ENCODE results near the gene IL17D. TPM values are rescaled to one million over a fixed set of nuclear protein-coding genes. Genes with fewer than 3 reads are reported as not detected.
"Not testable (repeated sequence)": the region's sequence is repeated elsewhere in the genome, so short reads cannot be mapped to it uniquely, and the experiment has no call there.

The IL17D gene
- total and polyA plus RNA-seq, 2 donors from 2014 or later, result 0.44 TPM; not detected in 1

GRCh38 chr13:20671789-20672188 is 31.7 kb upstream of the IL17D start:
- Histone ChIP-seq H3K4me1 (ENCODE audit: control insufficient read depth in 2 of 3, insufficient read depth in 2 of 3, low read depth in 1 of 3, low read length in 3 of 3) (no peaks in the 10 kb centered on the region), H3K9ac (ENCODE audit: low read length in 3 of 3) (no peak overlapping the region), H3K36me3 (ENCODE audit: control insufficient read depth in 2 of 3, insufficient read depth in 3 of 3, low read length in 3 of 3) (peaks cover 0 to 14% (median 5%) of the 10 kb centered on the region in 3 donors), H3K9me3 (ENCODE audit: control insufficient read depth in 2 of 3, insufficient read depth in 1 of 3, low read length in 3 of 3) (no peaks in the 10 kb centered on the region), H3K27me3 (ENCODE audit: control insufficient read depth, insufficient read depth, low read length) (no peaks in the 10 kb centered on the region), H3K4me3 (ENCODE audit: low read length in 3 of 3) (no peak overlapping the region), H3K27ac (ENCODE audit: low read depth in 2 of 2, low read length in 2 of 2) (no peak overlapping the region)
- FAIRE-seq, result no peak
- intact Hi-C loops (cut with DNase I), result no loop called here
- DNase-seq, result peak in 1 of 5 donors; percentile 2
- TF ChIP-seq CTCF (IDR thresholded peaks at IDR 0.05; ENCODE audit: borderline replicate concordance, extremely low read depth, insufficient read depth), result no peak

- FAIRE-seq, result no peak
Observed at GRCh38 chr13:20672772-20673171, 30.7 kb upstream of the IL17D start.

GRCh38 chr13:20673715-20674114 is 29.8 kb upstream of the IL17D start:
- no peak overlapping the region for H3K27ac ChIP-seq (ENCODE audit: low read depth in 2 of 2, low read length in 2 of 2)
- H3K27me3 ChIP-seq (ENCODE audit: control insufficient read depth, insufficient read depth, low read length), result no peaks in the 10 kb centered on the region
- intact Hi-C loops (cut with DNase I), result no loop called here
- no peak overlapping the region for H3K9ac ChIP-seq (ENCODE audit: low read length in 3 of 3)
- DNase-seq (no peak), FAIRE-seq (no peak)
- no peaks in the 10 kb centered on the region for H3K4me1 ChIP-seq (ENCODE audit: control insufficient read depth in 2 of 3, insufficient read depth in 2 of 3, low read depth in 1 of 3, low read length in 3 of 3)
- no peak overlapping the region for H3K4me3 ChIP-seq (ENCODE audit: low read length in 3 of 3)
- peaks cover 0 to 14% (median 5%) of the 10 kb centered on the region in 3 donors for H3K36me3 ChIP-seq (ENCODE audit: control insufficient read depth in 2 of 3, insufficient read depth in 3 of 3, low read length in 3 of 3)
- no peak for TF ChIP-seq CTCF (IDR thresholded peaks at IDR 0.05; ENCODE audit: borderline replicate concordance, extremely low read depth, insufficient read depth)
- no peaks in the 10 kb centered on the region for H3K9me3 ChIP-seq (ENCODE audit: control insufficient read depth in 2 of 3, insufficient read depth in 1 of 3, low read length in 3 of 3)

More at GRCh38 chr13:20672772-20673171, 30.7 kb upstream of the IL17D start:
- Histone ChIP-seq H3K27ac (ENCODE audit: low read depth in 2 of 2, low read length in 2 of 2) (no peak overlapping the region), H3K9me3 (ENCODE audit: control insufficient read depth in 2 of 3, insufficient read depth in 1 of 3, low read length in 3 of 3) (no peaks in the 10 kb centered on the region), H3K9ac (ENCODE audit: low read length in 3 of 3) (no peak overlapping the region), H3K4me1 (ENCODE audit: control insufficient read depth in 2 of 3, insufficient read depth in 2 of 3, low read depth in 1 of 3, low read length in 3 of 3) (no peaks in the 10 kb centered on the region), H3K27me3 (ENCODE audit: control insufficient read depth, insufficient read depth, low read length) (no peaks in the 10 kb centered on the region), H3K36me3 (ENCODE audit: control insufficient read depth in 2 of 3, insufficient read depth in 3 of 3, low read length in 3 of 3) (peaks cover 0 to 14% (median 5%) of the 10 kb centered on the region in 3 donors), H3K4me3 (ENCODE audit: low read length in 3 of 3) (no peak overlapping the region)
- no peak for TF ChIP-seq CTCF (IDR thresholded peaks at IDR 0.05; ENCODE audit: borderline replicate concordance, extremely low read depth, insufficient read depth)
- intact Hi-C loops (cut with DNase I), result no loop called here
- DNase-seq, result no peak

GRCh38 chr13:20676213-20676612 is 27.3 kb upstream of the IL17D start:
- FAIRE-seq, result no peak
- DNase-seq, result no peak
- Histone ChIP-seq H3K27me3 (ENCODE audit: control insufficient read depth, insufficient read depth, low read length) (no peaks in the 10 kb centered on the region), H3K9me3 (ENCODE audit: control insufficient read depth in 2 of 3, insufficient read depth in 1 of 3, low read length in 3 of 3) (no peaks in the 10 kb centered on the region), H3K4me3 (ENCODE audit: low read length in 3 of 3) (no peak overlapping the region), H3K4me1 (ENCODE audit: control insufficient read depth in 2 of 3, insufficient read depth in 2 of 3, low read depth in 1 of 3, low read length in 3 of 3) (no peaks in the 10 kb centered on the region), H3K9ac (ENCODE audit: low read length in 3 of 3) (no peak overlapping the region), H3K27ac (ENCODE audit: low read depth in 2 of 2, low read length in 2 of 2) (no peak overlapping the region), H3K36me3 (ENCODE audit: control insufficient read depth in 2 of 3, insufficient read depth in 3 of 3, low read length in 3 of 3) (peaks cover 0 to 14% (median 5%) of the 10 kb centered on the region in 3 donors)
- TF ChIP-seq CTCF (IDR thresholded peaks at IDR 0.05; ENCODE audit: borderline replicate concordance, extremely low read depth, insufficient read depth), result no peak
- intact Hi-C loops (cut with DNase I), result no loop called here

GRCh38 chr13:20678606-20679005 is 24.9 kb upstream of the IL17D start:
- H3K9me3 ChIP-seq (ENCODE audit: control insufficient read depth in 2 of 3, insufficient read depth in 1 of 3, low read length in 3 of 3); H3K9ac ChIP-seq (ENCODE audit: low read length in 3 of 3); H3K27me3 ChIP-seq (ENCODE audit: control insufficient read depth, insufficient read depth, low read length); H3K27ac ChIP-seq (ENCODE audit: low read depth in 2 of 2, low read length in 2 of 2); H3K4me3 ChIP-seq (ENCODE audit: low read length in 3 of 3); H3K36me3 ChIP-seq (ENCODE audit: control insufficient read depth in 2 of 3, insufficient read depth in 3 of 3, low read length in 3 of 3); H3K4me1 ChIP-seq (ENCODE audit: control insufficient read depth in 2 of 3, insufficient read depth in 2 of 3, low read depth in 1 of 3, low read length in 3 of 3); intact Hi-C loops (cut with DNase I); FAIRE-seq: not testable (repeated sequence)
- peak in 1 of 5 donors; percentile 25 for DNase-seq
